NCI-H128 (cell line): ENCODE results near the gene YTHDC2.
A peak's percentile ranks its signal among the peaks of the same experiment; 100 is the strongest.
"Not testable (repeated sequence)": the region's sequence is repeated elsewhere in the genome, so short reads cannot be mapped to it uniquely, and the experiment has no call there.

ENCODE experiments used
- DNase-seq: peaks from one replicate; lab custom pipeline; 2025; ENCODE audit not compliant: unreplicated experiment; lab: John Stamatoyannopoulos, UW

Gene YTHDC2

GRCh38 chr5:113601423-113601822, 87.9 kb downstream of the YTHDC2 start:
- no peak for DNase-seq

GRCh38 chr5:113603246-113603645, 89.8 kb downstream of the YTHDC2 start:
- not testable (repeated sequence) for DNase-seq

- peak; percentile 18 for DNase-seq
Measured at GRCh38 chr5:113606298-113607134, 93.0 kb downstream of the YTHDC2 start.

GRCh38 chr5:113607361-113607760, 93.9 kb downstream of the YTHDC2 start:
- no peak for DNase-seq

GRCh38 chr5:113608113-113608596, 94.7 kb downstream of the YTHDC2 start:
- DNase-seq: no peak

GRCh38 chr5:113612060-113612496, 98.6 kb downstream of the YTHDC2 start:
- no peak for DNase-seq

GRCh38 chr5:113614191-113614590, 100.7 kb downstream of the YTHDC2 start:
- DNase-seq: no peak

GRCh38 chr5:113615708-113616107, 102.2 kb downstream of the YTHDC2 start:
- DNase-seq: no peak

- no peak for DNase-seq
Measured at GRCh38 chr5:113617191-113617796, 103.8 kb downstream of the YTHDC2 start.

GRCh38 chr5:113632996-113633395, 119.5 kb downstream of the YTHDC2 start:
- no peak for DNase-seq

GRCh38 chr5:113634957-113635356, 121.5 kb downstream of the YTHDC2 start:
- no peak for DNase-seq

- no peak for DNase-seq
Measured at GRCh38 chr5:113641715-113642114, 128.2 kb downstream of the YTHDC2 start.
